ENCODE measurements around the gene GOLGA5.
"Not testable (repeated sequence)": the region's sequence is repeated elsewhere in the genome, so short reads cannot be mapped to it uniquely, and the experiment has no call there.

GRCh38 chr14:92778868-92779565 lies 15.1 kb upstream of the GOLGA5 start:
- not testable (repeated sequence) for TF ChIP-seq CTCF (IDR thresholded peaks at IDR 0.05 in 8 of 11, conservative IDR thresholded peaks at IDR 0.05 in 3 of 11); POLR2AphosphoS5 (IDR thresholded peaks at IDR 0.05)
